Stimulated activated CD8-positive, alpha-beta memory T cell treated with anti-CD3 and anti-CD28 coated beads, Interleukin-2, amount 100 ng/mL, for 48 hours (primary cell): ENCODE data around the gene RUSF1.
"Not testable (repeated sequence)": the region's sequence is repeated elsewhere in the genome, so short reads cannot be mapped to it uniquely, and the experiment has no call there.

Source experiments
- DNase-seq, 2 donors: peaks; one replicate each; pipeline ENCODE4 v3.0.0-alpha.2; 2020; ENCODE audit warnings: low read depth in 2 of 2

The RUSF1 gene

DNA sequence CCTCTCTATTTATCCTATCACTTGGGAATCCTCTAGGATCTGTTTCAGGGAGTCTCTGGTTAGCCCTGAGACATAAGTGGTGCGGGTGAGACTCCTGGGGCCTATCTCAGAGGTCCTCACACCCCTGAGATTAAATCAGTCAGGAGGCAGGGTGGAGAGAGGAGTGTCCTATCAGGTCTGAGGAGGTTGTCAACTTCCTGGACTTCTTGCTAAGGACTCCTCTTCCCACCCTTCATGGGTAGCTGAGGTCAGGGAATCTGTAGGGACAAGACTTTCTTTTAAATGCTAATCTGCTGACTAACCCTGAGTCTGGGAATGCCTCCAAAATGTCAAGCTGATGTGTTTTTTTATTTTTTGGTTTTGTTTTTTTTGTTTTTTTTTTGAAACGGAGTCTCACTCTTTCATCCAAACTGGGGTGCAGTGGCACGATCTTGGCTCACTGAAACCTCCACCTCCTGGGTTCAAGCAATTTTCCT, 55.5 kb downstream of the RUSF1 start:
- no peak for DNase-seq

DNA sequence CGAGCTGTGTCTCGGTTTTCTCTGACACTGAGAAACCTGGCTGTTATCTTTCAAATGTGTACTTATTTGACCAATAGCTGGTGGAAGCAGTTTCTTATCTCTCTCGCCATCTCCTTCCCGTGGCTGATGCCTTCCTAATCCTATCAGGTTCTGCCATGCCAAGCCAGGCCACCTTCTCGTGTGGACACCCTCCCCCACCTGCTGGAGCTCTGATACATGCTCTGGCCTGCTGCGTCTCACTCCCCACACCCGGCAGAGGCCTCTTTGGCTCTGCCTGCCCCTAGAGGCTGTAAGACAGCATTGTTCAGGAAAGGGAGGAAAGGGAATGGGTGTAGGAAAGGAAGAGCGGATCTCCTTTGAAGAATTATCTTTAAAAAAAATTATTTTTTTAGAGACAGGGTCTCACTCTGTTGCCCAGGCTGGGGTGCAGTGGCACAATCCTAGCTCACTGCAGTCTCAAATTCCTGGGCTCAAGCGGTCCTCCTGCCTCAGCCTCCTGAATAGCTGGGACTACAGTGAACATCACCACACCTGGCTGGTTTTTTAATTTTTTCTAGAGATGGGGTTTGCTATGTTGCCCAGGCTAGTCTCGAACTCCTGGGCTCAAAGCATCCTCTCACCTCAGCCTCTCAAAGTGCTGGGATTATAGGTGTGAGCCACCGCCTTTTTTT, 56.4 kb downstream of the RUSF1 start:
- no peak for DNase-seq

DNA sequence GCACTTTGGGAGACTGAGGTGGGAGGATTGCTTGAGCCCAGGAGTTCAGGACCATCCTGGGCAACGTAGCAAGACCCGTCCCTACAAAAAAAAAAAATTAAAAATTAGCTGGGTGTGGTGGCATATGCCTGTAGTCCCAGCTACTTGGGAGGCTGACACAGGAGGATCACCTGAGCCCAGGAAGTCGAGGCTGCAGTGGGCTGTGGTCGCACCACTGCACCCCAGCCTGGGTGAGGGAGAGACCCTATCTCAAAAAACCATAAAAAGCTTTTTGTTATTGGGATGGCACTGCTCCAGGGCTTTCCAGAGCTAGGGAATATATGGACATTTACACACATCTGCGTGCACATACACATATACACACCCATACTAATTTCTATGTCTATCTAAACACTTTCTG, 57.0 kb downstream of the RUSF1 start:
- no peak for DNase-seq

DNA sequence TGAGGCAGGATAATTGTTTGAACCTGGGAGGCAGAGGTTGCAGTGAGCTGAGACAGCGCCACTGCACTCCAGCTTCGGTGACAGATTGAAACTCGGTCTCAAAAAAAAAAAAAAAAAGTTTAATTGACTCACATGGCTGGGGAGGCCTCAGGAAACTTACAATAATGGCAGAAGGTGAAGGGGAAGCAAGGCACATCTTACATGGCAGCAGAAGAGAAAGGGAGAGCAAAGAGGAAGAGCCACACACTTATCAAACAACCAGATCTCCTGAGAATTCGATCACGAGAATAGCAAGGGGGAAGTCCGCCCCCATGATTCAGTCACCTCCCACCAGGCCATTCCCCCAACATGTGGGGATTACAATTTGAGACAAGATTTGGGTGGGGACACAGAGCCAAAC, 62.3 kb downstream of the RUSF1 start:
- not testable (repeated sequence) for DNase-seq

DNA sequence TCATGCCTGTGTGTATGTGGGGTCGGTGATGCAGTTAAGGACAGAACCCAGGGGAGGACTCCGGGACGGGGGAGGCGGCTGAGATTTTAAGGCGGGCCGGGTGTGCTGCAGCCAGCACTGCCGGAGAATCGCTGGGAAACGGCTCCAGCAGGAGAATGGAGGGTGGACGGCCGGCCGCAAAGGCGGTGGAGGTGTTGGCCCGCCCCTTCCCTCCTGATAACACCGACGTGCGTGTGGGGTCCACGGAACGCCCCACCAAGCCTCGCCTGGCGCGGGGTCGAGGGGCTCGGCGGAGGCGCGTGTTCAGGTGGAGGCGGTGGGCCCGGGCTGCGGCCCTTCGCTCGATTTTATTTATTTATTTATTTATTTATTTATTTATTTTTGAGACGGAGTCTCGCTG, 66.2 kb downstream of the RUSF1 start:
- no peak for DNase-seq

DNA sequence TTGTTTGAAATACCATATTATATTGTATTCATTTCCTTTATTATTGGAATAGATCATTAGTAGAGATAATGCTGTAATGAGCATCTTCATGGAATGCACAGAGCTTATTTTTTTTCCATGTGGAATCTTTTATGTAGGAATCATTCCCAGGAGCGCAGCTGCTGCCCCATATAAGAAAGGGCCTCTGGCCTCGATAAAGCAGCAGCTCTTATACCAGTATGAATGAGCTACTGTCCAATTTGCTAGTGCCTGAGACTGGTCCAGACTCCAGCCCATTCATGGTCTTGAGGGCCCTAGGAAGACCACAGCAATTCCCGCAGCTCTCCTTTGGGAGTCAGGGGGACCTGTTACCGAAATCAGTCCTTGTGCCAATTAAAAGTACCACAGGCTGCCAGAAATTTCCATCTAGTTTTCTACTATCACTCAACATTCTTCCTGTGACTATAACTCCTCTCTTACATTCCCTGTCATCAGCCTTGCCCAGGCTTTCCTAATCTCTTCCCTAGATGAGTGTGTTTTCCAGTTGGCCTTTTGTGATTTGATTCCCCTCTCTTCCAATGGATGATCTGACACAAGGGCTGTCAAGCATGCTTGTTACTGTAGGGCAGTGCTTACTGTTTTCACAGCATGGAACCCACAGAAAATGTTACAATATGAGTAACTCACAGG, 67.5 kb downstream of the RUSF1 start:
- DNase-seq = no peak

DNA sequence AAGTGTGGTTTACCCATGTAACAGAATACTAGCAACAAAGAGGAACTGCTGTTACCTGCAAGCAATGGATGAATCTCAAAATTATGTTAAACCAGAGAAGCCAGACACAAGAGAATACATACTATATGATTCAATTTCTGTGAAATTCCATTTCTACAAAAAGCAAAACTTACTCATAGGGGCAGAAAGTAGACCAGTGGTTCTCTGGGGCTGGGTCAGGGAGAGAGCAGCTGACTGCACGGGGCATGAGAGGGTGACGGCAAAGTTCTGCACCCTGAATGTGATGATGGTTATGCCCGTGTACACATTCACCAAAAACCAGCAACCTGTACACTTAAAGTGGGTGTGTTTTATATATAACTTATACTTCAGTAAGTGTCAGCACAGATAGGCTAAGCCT, 68.7 kb downstream of the RUSF1 start:
- DNase-seq = no peak
